ENCODE measurements around the gene ECHS1. TPM values are rescaled to one million over a fixed set of nuclear protein-coding genes. Genes with fewer than 3 reads are reported as not detected.

ECHS1 gene
- total and polyA plus RNA-seq, 2 of the 8 experiments (the other 6 are each of a cell fraction or from before 2014, with no cell fraction given), result 41.7 to 101 TPM

GRCh38 chr10:133405844-133406527, 32.8 kb upstream of the ECHS1 start:
- H3K4me3 ChIP-seq (ENCODE audit: extremely low read depth in 1 of 4, insufficient read depth in 2 of 4, low read depth in 3 of 4, low read length in 4 of 4), result no peak overlapping the region
- DNase-seq (ENCODE audit: low read depth in 1 of 2, low spot score in 2 of 2) (no peak), FAIRE-seq (no peak)
- H3K36me3 ChIP-seq (ENCODE audit: control insufficient read depth in 2 of 4, insufficient read depth in 4 of 4, low read length in 3 of 4), result peaks cover 2 to 52% (median 17%) of the 10 kb centered on the region in 4 experiments
- no peak overlapping the region for H2BK5ac ChIP-seq (ENCODE audit: low read depth, low read length)
- H3K4me1 ChIP-seq (replicated peaks in 1 of 4; ENCODE audit: control insufficient read depth in 3 of 4, insufficient read depth in 4 of 4, low read length in 3 of 4), result no peaks in the 10 kb centered on the region
- CTCF ChIA-PET (ENCODE audit: partially characterized antibody), result no interaction called here
- no peak overlapping the region for H4K91ac ChIP-seq (replicated peaks; ENCODE audit: insufficient read length, low read length)
- no peak overlapping the region for H2BK15ac ChIP-seq (ENCODE audit: low read length)
- no peak overlapping the region for H3K18ac ChIP-seq (ENCODE audit: extremely low read depth, low read length)
- 95% methylated on average over 8 of the region's 8 CpGs; no CpG with 5 or more reads in 1 of the 2 experiments for WGBS, 2 experiments (ENCODE audit: extremely low coverage in 1 of 2, insufficient coverage in 1 of 2, insufficient read length in 1 of 2, insufficient replicate concordance in 2 of 2, low coverage in 1 of 2, low lambda C conversion rate in 2 of 2, missing lambda C conversion rate in 1 of 2)
- POLR2A ChIA-PET (ENCODE audit: partially characterized antibody), result interaction anchor here (0.6 to 1.1 kb wide), 2 partner anchors 12 to 59 kb away, joined by 3 read pairs; partner anchors contain the start of gene MTG1
- H2BK12ac ChIP-seq (ENCODE audit: low read depth, low read length), result no peak overlapping the region
- H3K4me2 ChIP-seq (ENCODE audit: insufficient read depth in 1 of 2, low read depth in 2 of 2, low read length in 2 of 2), result no peak overlapping the region
- H2AK5ac ChIP-seq (ENCODE audit: low read depth, low read length), result no peak overlapping the region
- no peak overlapping the region for H3K9ac ChIP-seq (replicated peaks in 1 of 4; ENCODE audit: extremely low read depth in 1 of 4, low read depth in 3 of 4, low read length in 3 of 4)
- H3K56ac ChIP-seq (replicated peaks; ENCODE audit: insufficient read length, low read depth, low read length), result no peak overlapping the region
- H3K27ac ChIP-seq (ENCODE audit: low read depth, low read length), result no peak overlapping the region
- 0 out of 2 replicates have a peak, but pooled peaks cover 4% of the 10 kb centered on the region for H3K79me1 ChIP-seq (ENCODE audit: low read depth, low read length)
- no peak overlapping the region for H2BK20ac ChIP-seq (ENCODE audit: low read length)
- no peak overlapping the region for H3K23ac ChIP-seq (ENCODE audit: insufficient read length)
- H3K14ac ChIP-seq (ENCODE audit: insufficient read length), result no peak overlapping the region
- H4K5ac ChIP-seq (ENCODE audit: insufficient read length, low read depth, low read length), result no peak overlapping the region
- H4K8ac ChIP-seq (ENCODE audit: extremely low read depth, insufficient read depth, low read length), result no peak overlapping the region
- peaks cover 3 to 59% of the 10 kb centered on the region in 2 experiments for H3K79me2 ChIP-seq (ENCODE audit: control insufficient read depth in 1 of 2, insufficient read depth in 2 of 2, low read length in 2 of 2)
- H2BK120ac ChIP-seq (replicated peaks; ENCODE audit: low read depth, low read length), result no peak overlapping the region
- no peaks in the 10 kb centered on the region for H3K27me3 ChIP-seq (replicated peaks in 1 of 4; ENCODE audit: control insufficient read depth in 3 of 4, extremely low read depth in 1 of 4, insufficient read depth in 3 of 4, low read length in 3 of 4)
- peaks cover 0 to 9% of the 10 kb centered on the region in 2 experiments for H4K20me1 ChIP-seq (replicated peaks in 1 of 2; ENCODE audit: control insufficient read depth in 1 of 2, insufficient read depth in 2 of 2, low read length in 2 of 2)
- H3K23me2 ChIP-seq (ENCODE audit: low read depth, low read length), result no peaks in the 10 kb centered on the region
- 0 out of 4 replicates have a peak, but pooled peaks cover 0 to 2% of the 10 kb centered on the region in 2 experiments for H3K9me3 ChIP-seq (ENCODE audit: insufficient read depth in 2 of 2, low read depth in 1 of 2, low read length in 1 of 2)
- H3K4ac ChIP-seq (replicated peaks; ENCODE audit: insufficient read length, low read depth, low read length), result no peak overlapping the region
- no peak overlapping the region for H2AFZ ChIP-seq (ENCODE audit: low read length)
- TF ChIP-seq MAX (IDR thresholded peaks at IDR 0.05) (no peak), POLR2AphosphoS5 (IDR thresholded peaks at IDR 0.05; ENCODE audit: low read depth, low read length) (no peak), CHD1 (IDR thresholded peaks at IDR 0.05; ENCODE audit: low read depth, low read length) (no peak), CTCF (IDR thresholded peaks at IDR 0.05; ENCODE audit: control extremely low read depth in 1 of 3, insufficient read depth in 1 of 3, low read depth in 1 of 3, low read length in 3 of 3) (no peak), EP300 (IDR thresholded peaks at IDR 0.05; ENCODE audit: borderline replicate concordance in 1 of 2, low read depth in 2 of 2, low read length in 2 of 2) (no peak), E2F6 (IDR thresholded peaks at IDR 0.05) (no peak), KDM4A (IDR thresholded peaks at IDR 0.05; ENCODE audit: low read depth, low read length, severe bottlenecking) (no peak), SRF (IDR thresholded peaks at IDR 0.05; ENCODE audit: low read depth, low read length) (no peak), CBX8 (IDR thresholded peaks at IDR 0.05; ENCODE audit: borderline replicate concordance, low read depth, low read length) (no peak)
